WTC11 (cell line): ENCODE results near the gene SENP1. TPM values are rescaled to one million over a fixed set of nuclear protein-coding genes. Genes with fewer than 3 reads are reported as not detected.

Experiments
- ATAC-seq: fragments of 200-7000 bp; cut with Tn5 transposase; 2 replicates; pipeline ENCODE4 v1.10.0; 2021; ENCODE audit warnings: mild to moderate bottlenecking, moderate library complexity
- CTCF ChIA-PET: fragments of 300-600 bp; sonication (Branson Sonifier 250); formaldehyde crosslinking; loops from one replicate; lab custom pipeline; 2021; ENCODE audit warnings: antibody characterized with exemption; lab: Charles Lee
- POLR2A ChIA-PET: fragments of 350-600 bp; sonication (Branson Sonifier 250); formaldehyde crosslinking; loops from one replicate; lab custom pipeline; 2021; ENCODE audit warnings: antibody characterized with exemption; lab: Charles Lee
- DNase-seq: peaks from one replicate; pipeline ENCODE4 v3.0.0; 2021; ENCODE audit warnings: low spot score
- H3K27ac Mint-ChIP-seq: 2 replicates; pipeline ENCODE4 v1.8.0; 2021; ENCODE audit warnings: mixed read lengths
- H3K27me3 Mint-ChIP-seq: 2 replicates; pipeline ENCODE4 v1.8.0; 2021; ENCODE audit warnings: low read depth, mild to moderate bottlenecking, moderate library complexity, mixed read lengths
- H3K36me3 Mint-ChIP-seq: 2 replicates; pipeline ENCODE4 v1.8.0; 2021; ENCODE audit warnings: mixed read lengths
- H3K4me1 Mint-ChIP-seq: 2 replicates; pipeline ENCODE4 v1.8.0; 2022; ENCODE audit warnings: mixed read lengths
- H3K4me3 Mint-ChIP-seq: 2 replicates; pipeline ENCODE4 v1.8.0; 2021; ENCODE audit warnings: mild to moderate bottlenecking, moderate library complexity, mixed read lengths
- H3K9me3 Mint-ChIP-seq: 2 replicates; pipeline ENCODE4 v1.8.0; 2021; ENCODE audit warnings: mixed read lengths
- ARID4B ChIP-seq: sonication (generic); formaldehyde crosslinking; IDR thresholded peaks from 2 replicates; pipeline ENCODE4 v1.8.0; 2023; ENCODE audit warnings: missing genetic modification reagents, mild to moderate bottlenecking, borderline replicate concordance
- ATF3 ChIP-seq: sonication (generic); formaldehyde crosslinking; conservative IDR thresholded peaks from 2 replicates; pipeline ENCODE4 v1.8.1; 2022; ENCODE audit warnings: mild to moderate bottlenecking, missing genetic modification reagents
- E2F5 ChIP-seq: sonication (generic); formaldehyde crosslinking; IDR thresholded peaks from 2 replicates; pipeline ENCODE4 v1.8.1; 2022; ENCODE audit warnings: mild to moderate bottlenecking, moderate library complexity, missing genetic modification reagents
- ERG ChIP-seq: fragments of 250-450 bp; sonication (Bioruptor Pico); IDR thresholded peaks from 2 replicates; pipeline ENCODE4 v1.8.0; 2021; ENCODE audit warnings: mild to moderate bottlenecking
- FOXP4 ChIP-seq: sonication (generic); formaldehyde crosslinking; IDR thresholded peaks from 2 replicates; pipeline ENCODE4 v1.8.0; 2022; ENCODE audit warnings: mild to moderate bottlenecking, missing genetic modification reagents
- MAX ChIP-seq: sonication (generic); formaldehyde crosslinking; IDR thresholded peaks from 2 replicates; pipeline ENCODE4 v1.8.0; 2022; ENCODE audit warnings: mild to moderate bottlenecking, missing genetic modification reagents
- NR2C2 ChIP-seq: sonication (generic); formaldehyde crosslinking; IDR thresholded peaks from 2 replicates; pipeline ENCODE4 v1.8.0; 2022; ENCODE audit warnings: mild to moderate bottlenecking, missing genetic modification reagents
- OVOL2 ChIP-seq: fragments of 250-450 bp; sonication (Bioruptor Pico); IDR thresholded peaks from 2 replicates; pipeline ENCODE4 v1.9.0; 2021; ENCODE audit warnings: mild to moderate bottlenecking, borderline replicate concordance
- USF1 ChIP-seq: sonication (generic); formaldehyde crosslinking; IDR thresholded peaks from 2 replicates; pipeline ENCODE4 v1.8.0; 2022; ENCODE audit warnings: mild to moderate bottlenecking, missing genetic modification reagents
- USF2 ChIP-seq: sonication (generic); formaldehyde crosslinking; IDR thresholded peaks from 2 replicates; pipeline ENCODE4 v1.8.1; 2023; ENCODE audit warnings: mild to moderate bottlenecking, missing genetic modification reagents, moderate library complexity
- ZBTB43 ChIP-seq: sonication (generic); formaldehyde crosslinking; IDR thresholded peaks from 2 replicates; pipeline ENCODE4 v1.8.1; 2023; ENCODE audit warnings: mild to moderate bottlenecking, missing genetic modification reagents
- total RNA-seq: library from RNA; stranded (reverse); gene quantifications from 3 replicates; pipeline ENCODE4 v1.2.3, GENCODE V29; 2021

SENP1 gene
- total RNA-seq, 1 experiment from 2014 or later = 20.4 TPM

GRCh38 chr12:48000878-48001504 lies 104.9 kb downstream of the SENP1 start:
- peaks cover 100% of the 10 kb centered on the region for H3K27me3 Mint-ChIP-seq
- H3K27ac Mint-ChIP-seq = no peak overlapping the region
- H3K4me3 Mint-ChIP-seq = peak overlapping the region; percentile 81
- TF ChIP-seq USF1 (CRISPR knock-in tag) = peak; percentile 64; the same call in 1 of the 2 replicates
- no peak for TF ChIP-seq ZBTB43 (CRISPR knock-in tag)
- TF ChIP-seq ATF3 (CRISPR knock-in tag) = no peak
- no peak for TF ChIP-seq E2F5
- TF ChIP-seq ERG (CRISPR knock-in tag) = no peak
- no peak for TF ChIP-seq OVOL2 (CRISPR knock-in tag)
- TF ChIP-seq USF2 (CRISPR knock-in tag) = peak; percentile 47
- 0 out of 2 replicates have a peak, but pooled peaks have one; percentile 20 for TF ChIP-seq FOXP4
- no peak; the same call in 1 of the 2 replicates for TF ChIP-seq MAX (CRISPR knock-in tag)
- DNase-seq (peak; percentile 63), ATAC-seq (peak; percentile 36)
- no peaks in the 10 kb centered on the region for H3K9me3 Mint-ChIP-seq
- no peaks in the 10 kb centered on the region for H3K36me3 Mint-ChIP-seq
- ChIA-PET CTCF (interaction anchor here (0.5 to 1.6 kb wide), 5 partner anchors 38 to 243 kb away, joined by 3 to 9 read pairs (median 3); partner anchors contain the start of genes RAPGEF3, TMEM106C and VDR), POLR2A (interaction anchor here (0.6 kb wide), 1 partner anchor 86 kb away, joined by 3 read pairs; no protein-coding TSS in a partner anchor)
- peaks cover 65% of the 10 kb centered on the region for H3K4me1 Mint-ChIP-seq

- POLR2A ChIA-PET = no interaction called here
- DNase-seq (no peak), ATAC-seq (no peak)
- TF ChIP-seq NR2C2 (CRISPR knock-in tag) (no peak), ARID4B (CRISPR knock-in tag) (no peak)
- peaks cover 100% of the 10 kb centered on the region for H3K27me3 Mint-ChIP-seq
- CTCF ChIA-PET = interaction anchor here (1.2 to 1.8 kb wide), 2 partner anchors 36 to 58 kb away, joined by 3 to 4 read pairs; partner anchors contain the start of gene TMEM106C
- no peaks in the 10 kb centered on the region for H3K9me3 Mint-ChIP-seq
- no peak overlapping the region for H3K27ac Mint-ChIP-seq
- H3K4me3 Mint-ChIP-seq = no peak overlapping the region
- no peaks in the 10 kb centered on the region; the same call in 1 of the 2 replicates for H3K36me3 Mint-ChIP-seq
- H3K4me1 Mint-ChIP-seq = peaks cover 55% of the 10 kb centered on the region
These were observed 106.1 kb downstream of the SENP1 start for GRCh38 chr12:47999816-48000215.
